ENCODE data around the gene PRKCB. TPM values are rescaled to one million over a fixed set of nuclear protein-coding genes. Genes with fewer than 3 reads are reported as not detected.

Gene PRKCB
- polyA plus RNA-seq, 2 of the 4 experiments (the other 2 are of a cell fraction): 0.09 to 0.22 TPM

- TF ChIP-seq HOXB5 (CRISPR knock-in tag; IDR thresholded peaks at IDR 0.05): no peak
- no peak for TF ChIP-seq ZSCAN20 (CRISPR knock-in tag; IDR thresholded peaks at IDR 0.05)
Observed at GRCh38 chr16:24125214-24125613, 289.4 kb downstream of the PRKCB start (continued).

- no peak for ATAC-seq
- FAIRE-seq: no peak
- no peak overlapping the region for H3K27ac ChIP-seq
- CTCF ChIA-PET: no interaction called here
- no peaks in the 10 kb centered on the region for H3K9me3 ChIP-seq
- no peak for DNase-seq (ENCODE audit: low read depth in 1 of 2, low spot score in 1 of 2)
- no peak overlapping the region for H3K4me3 ChIP-seq
- POLR2A ChIA-PET: no interaction called here
- TF ChIP-seq ATOH8 (CRISPR knock-in tag; IDR thresholded peaks at IDR 0.05; ENCODE audit: low read depth) (no peak), GATA3 (IDR thresholded peaks at IDR 0.05; ENCODE audit: borderline replicate concordance) (no peak), HOXB13 (CRISPR knock-in tag; IDR thresholded peaks at IDR 0.05; ENCODE audit: low read depth) (no peak), MYC (IDR thresholded peaks at IDR 0.05; ENCODE audit: borderline replicate concordance, low read length) (no peak), EHF (CRISPR knock-in tag; IDR thresholded peaks at IDR 0.05) (no peak), KDM5A (IDR thresholded peaks at IDR 0.05) (no peak), BCL3 (IDR thresholded peaks at IDR 0.05) (no peak), RARB (CRISPR knock-in tag; IDR thresholded peaks at IDR 0.05) (no peak)
- H3K4me1 ChIP-seq: no peaks in the 10 kb centered on the region
- WGBS (ENCODE audit: missing lambda C conversion rate): 17% methylated on average over 4 of the region's 4 CpGs
- no peak overlapping the region for H3K4me2 ChIP-seq
Observed at GRCh38 chr16:24129412-24129918, 293.7 kb downstream of the PRKCB start.

GRCh38 chr16:24130494-24131085 is 294.8 kb downstream of the PRKCB start:
- POLR2A ChIA-PET: no interaction called here

More at GRCh38 chr16:24130494-24131085, 294.8 kb downstream of the PRKCB start:
- FAIRE-seq (no peak), ATAC-seq (no peak), DNase-seq (ENCODE audit: low read depth in 1 of 2, low spot score in 1 of 2) (no peak)
- 2% methylated on average over 10 of the region's 10 CpGs for WGBS (ENCODE audit: missing lambda C conversion rate)
- H3K4me3 ChIP-seq: no peak overlapping the region
- CTCF ChIA-PET: interaction anchor here (0.8 to 1.1 kb wide), 2 partner anchors 85 to 123 kb away, joined by 3 read pairs; no protein-coding TSS in a partner anchor
- H3K9me3 ChIP-seq: no peaks in the 10 kb centered on the region
- no peaks in the 10 kb centered on the region for H3K4me1 ChIP-seq
- H3K4me2 ChIP-seq: no peak overlapping the region
- no peak for TF ChIP-seq BHLHE40 (IDR thresholded peaks at IDR 0.05; ENCODE audit: low read depth, low read length)
- TF ChIP-seq SREBF2 (IDR thresholded peaks at IDR 0.05): no peak
- TF ChIP-seq NPAS2 (CRISPR knock-in tag; IDR thresholded peaks at IDR 0.05; ENCODE audit: borderline replicate concordance): no peak
- TF ChIP-seq USF2 (IDR thresholded peaks at IDR 0.05): no peak
- TF ChIP-seq ZNF302 (CRISPR knock-in tag; IDR thresholded peaks at IDR 0.05): no peak
- no peak for TF ChIP-seq ZFP36 (IDR thresholded peaks at IDR 0.05; ENCODE audit: borderline replicate concordance, partially characterized antibody)
- TF ChIP-seq FOXS1 (CRISPR knock-in tag; IDR thresholded peaks at IDR 0.05): no peak
- TF ChIP-seq ESRRA (IDR thresholded peaks at IDR 0.05; ENCODE audit: borderline replicate concordance, low read length): no peak
- TF ChIP-seq PBX3 (IDR thresholded peaks at IDR 0.05): no peak
- TF ChIP-seq POLR2AphosphoS2 (conservative IDR thresholded peaks at IDR 0.05; ENCODE audit: low read length): no peak
- no peak for TF ChIP-seq CHD2 (IDR thresholded peaks at IDR 0.05; ENCODE audit: low read length, partially characterized antibody)
- no peak for TF ChIP-seq EP300 (IDR thresholded peaks at IDR 0.05)
- TF ChIP-seq MAZ (IDR thresholded peaks at IDR 0.05; ENCODE audit: borderline replicate concordance, low read depth, low read length): no peak
- no peak for TF ChIP-seq CEBPB (IDR thresholded peaks at IDR 0.05)
- TF ChIP-seq PHF8 (IDR thresholded peaks at IDR 0.05; ENCODE audit: borderline replicate concordance, low read depth): no peak
- H3K27ac ChIP-seq: no peak overlapping the region

Data from A549 (cell line).